WTC11 (cell line): ENCODE results near the gene DTX4. TPM values are rescaled to one million over a fixed set of nuclear protein-coding genes. Genes with fewer than 3 reads are reported as not detected.

Experiments used
- ATAC-seq: fragments of 200-7000 bp; cut with Tn5 transposase; 2 replicates; pipeline ENCODE4 v1.10.0; 2021; ENCODE audit warnings: mild to moderate bottlenecking, moderate library complexity
- CTCF ChIA-PET: fragments of 300-600 bp; sonication (Branson Sonifier 250); formaldehyde crosslinking; loops from one replicate; lab custom pipeline; 2021; ENCODE audit warnings: antibody characterized with exemption; lab: Charles Lee
- POLR2A ChIA-PET: fragments of 350-600 bp; sonication (Branson Sonifier 250); formaldehyde crosslinking; loops from one replicate; lab custom pipeline; 2021; ENCODE audit warnings: antibody characterized with exemption; lab: Charles Lee
- DNase-seq: peaks from one replicate; pipeline ENCODE4 v3.0.0; 2021; ENCODE audit warnings: low spot score
- H3K27ac Mint-ChIP-seq: 2 replicates; pipeline ENCODE4 v1.8.0; 2021; ENCODE audit warnings: mixed read lengths
- H3K27me3 Mint-ChIP-seq: 2 replicates; pipeline ENCODE4 v1.8.0; 2021; ENCODE audit warnings: low read depth, mild to moderate bottlenecking, moderate library complexity, mixed read lengths
- H3K36me3 Mint-ChIP-seq: 2 replicates; pipeline ENCODE4 v1.8.0; 2021; ENCODE audit warnings: mixed read lengths
- H3K4me1 Mint-ChIP-seq: 2 replicates; pipeline ENCODE4 v1.8.0; 2022; ENCODE audit warnings: mixed read lengths
- H3K4me3 Mint-ChIP-seq: 2 replicates; pipeline ENCODE4 v1.8.0; 2021; ENCODE audit warnings: mild to moderate bottlenecking, moderate library complexity, mixed read lengths
- H3K9me3 Mint-ChIP-seq: 2 replicates; pipeline ENCODE4 v1.8.0; 2021; ENCODE audit warnings: mixed read lengths
- ATF3 ChIP-seq: sonication (generic); formaldehyde crosslinking; conservative IDR thresholded peaks from 2 replicates; pipeline ENCODE4 v1.8.1; 2022; ENCODE audit warnings: mild to moderate bottlenecking, missing genetic modification reagents
- CTCF ChIP-seq: fragments of 200-600 bp; IDR thresholded peaks from 2 replicates; pipeline ENCODE4 v1.8.0; 2022; ENCODE audit warnings: antibody characterized with exemption
- E2F4 ChIP-seq: sonication (generic); formaldehyde crosslinking; IDR thresholded peaks from 2 replicates; pipeline ENCODE4 v1.8.1; 2022; ENCODE audit warnings: low read depth, mild to moderate bottlenecking, moderate library complexity, missing genetic modification reagents, borderline replicate concordance
- FOXJ3 ChIP-seq: sonication (generic); formaldehyde crosslinking; IDR thresholded peaks from 2 replicates; pipeline ENCODE4 v1.9.0; 2021; ENCODE audit warnings: missing genetic modification reagents, mild to moderate bottlenecking, borderline replicate concordance
- FOXP1 ChIP-seq: sonication (generic); formaldehyde crosslinking; IDR thresholded peaks from 2 replicates; pipeline ENCODE4 v1.8.0; 2022; ENCODE audit warnings: missing genetic modification reagents, mild to moderate bottlenecking, moderate library complexity, borderline replicate concordance
- GTF2I ChIP-seq: fragments of 250-450 bp; sonication (Bioruptor Pico); conservative IDR thresholded peaks from 2 replicates; pipeline ENCODE4 v1.4.0; 2021; ENCODE audit warnings: mild to moderate bottlenecking
- JAZF1 ChIP-seq: fragments of 250-450 bp; sonication (Bioruptor Pico); IDR thresholded peaks from 2 replicates; pipeline ENCODE4 v1.9.0; 2021; ENCODE audit warnings: moderate library complexity, mild to moderate bottlenecking, inconsistent platforms
- MAX ChIP-seq: sonication (generic); formaldehyde crosslinking; IDR thresholded peaks from 2 replicates; pipeline ENCODE4 v1.8.0; 2022; ENCODE audit warnings: mild to moderate bottlenecking, missing genetic modification reagents
- MLX ChIP-seq: sonication (generic); formaldehyde crosslinking; IDR thresholded peaks from 2 replicates; pipeline ENCODE4 v1.8.1; 2023; ENCODE audit warnings: mild to moderate bottlenecking, missing genetic modification reagents, moderate library complexity
- NR1H2 ChIP-seq: sonication (generic); formaldehyde crosslinking; IDR thresholded peaks from 2 replicates; pipeline ENCODE4 v1.9.0; 2021; ENCODE audit warnings: mild to moderate bottlenecking, moderate library complexity, missing genetic modification reagents
- NR2C2 ChIP-seq: sonication (generic); formaldehyde crosslinking; IDR thresholded peaks from 2 replicates; pipeline ENCODE4 v1.8.0; 2022; ENCODE audit warnings: mild to moderate bottlenecking, missing genetic modification reagents
- NR3C1 ChIP-seq: sonication (generic); formaldehyde crosslinking; conservative IDR thresholded peaks from 2 replicates; pipeline ENCODE4 v1.8.1; 2023; ENCODE audit warnings: low read depth, mild to moderate bottlenecking, missing genetic modification reagents
- PRRX2 ChIP-seq: fragments of 250-450 bp; sonication (Bioruptor Pico); IDR thresholded peaks from 2 replicates; pipeline ENCODE4 v1.8.0; 2021; ENCODE audit warnings: mild to moderate bottlenecking
- RELA ChIP-seq: sonication (generic); formaldehyde crosslinking; IDR thresholded peaks from 2 replicates; pipeline ENCODE4 v1.8.1; 2022; ENCODE audit warnings: missing genetic modification reagents, mild to moderate bottlenecking, borderline replicate concordance
- SMAD3 ChIP-seq: sonication (generic); formaldehyde crosslinking; IDR thresholded peaks from 2 replicates; pipeline ENCODE4 v1.8.0; 2022; ENCODE audit warnings: missing genetic modification reagents, mild to moderate bottlenecking, borderline replicate concordance
- SOX15 ChIP-seq: fragments of 250-450 bp; sonication (Bioruptor Pico); IDR thresholded peaks from 2 replicates; pipeline ENCODE4 v1.9.0; 2021; ENCODE audit warnings: mild to moderate bottlenecking
- TCF7 ChIP-seq: sonication (generic); formaldehyde crosslinking; IDR thresholded peaks from 2 replicates; pipeline ENCODE4 v1.8.0; 2022; ENCODE audit warnings: mild to moderate bottlenecking, low read depth, missing genetic modification reagents, moderate library complexity
- TEAD1 ChIP-seq: sonication (generic); formaldehyde crosslinking; IDR thresholded peaks from 2 replicates; pipeline ENCODE4 v1.8.0; 2022; ENCODE audit warnings: mild to moderate bottlenecking, missing genetic modification reagents
- USF1 ChIP-seq: sonication (generic); formaldehyde crosslinking; IDR thresholded peaks from 2 replicates; pipeline ENCODE4 v1.8.0; 2022; ENCODE audit warnings: mild to moderate bottlenecking, missing genetic modification reagents
- ZNF281 ChIP-seq: sonication (generic); formaldehyde crosslinking; IDR thresholded peaks from 2 replicates; pipeline ENCODE4 v1.8.0; 2023; ENCODE audit warnings: mild to moderate bottlenecking, missing genetic modification reagents
- ZNF396 ChIP-seq: fragments of 250-450 bp; sonication (Bioruptor Pico); IDR thresholded peaks from 2 replicates; pipeline ENCODE4 v1.8.0; 2021; ENCODE audit warnings: mild to moderate bottlenecking, moderate library complexity, borderline replicate concordance
- ZNF416 ChIP-seq: fragments of 250-450 bp; sonication (Bioruptor Pico); IDR thresholded peaks from 2 replicates; pipeline ENCODE4 v1.9.0; 2021; ENCODE audit warnings: mild to moderate bottlenecking, inconsistent platforms
- ZNF425 ChIP-seq: fragments of 250-450 bp; sonication (Bioruptor Pico); conservative IDR thresholded peaks from 2 replicates; pipeline ENCODE4 v1.9.0; 2021; ENCODE audit warnings: mild to moderate bottlenecking
- total RNA-seq: library from RNA; stranded (reverse); gene quantifications from 3 replicates; pipeline ENCODE4 v1.2.3, GENCODE V29; 2021

Gene DTX4
- total RNA-seq, 1 experiment from 2014 or later = 15.5 TPM

- Mint-ChIP-seq H3K9me3 (peaks cover 15% of the 10 kb centered on the region), H3K27me3 (no peaks in the 10 kb centered on the region), H3K27ac (no peak overlapping the region), H3K36me3 (peaks cover 62% of the 10 kb centered on the region), H3K4me1 (no peaks in the 10 kb centered on the region), H3K4me3 (no peak overlapping the region)
- ChIA-PET CTCF (interaction anchor here (1.1 to 2.1 kb wide), 5 partner anchors 8 to 57 kb away, joined by 4 to 8 read pairs (median 6); partner anchors contain the start of gene DTX4), POLR2A (no interaction called here)
- ATAC-seq (no peak), DNase-seq (no peak)
- TF ChIP-seq NR3C1 (no peak), USF1 (no peak), SOX15 (CRISPR knock-in tag) (no peak), GTF2I (CRISPR knock-in tag) (no peak), TCF7 (CRISPR knock-in tag) (no peak), FOXJ3 (CRISPR knock-in tag) (no peak), NR2C2 (CRISPR knock-in tag) (no peak), CTCF (no peak), TEAD1 (CRISPR knock-in tag) (no peak), MAX (no peak), PRRX2 (CRISPR knock-in tag) (no peak), JAZF1 (CRISPR knock-in tag) (no peak), NR1H2 (CRISPR knock-in tag) (no peak), SMAD3 (CRISPR knock-in tag) (no peak), ATF3 (CRISPR knock-in tag) (no peak), MLX (no peak)
Measured at GRCh38 chr11:59198726-59199125, 26.8 kb downstream of the DTX4 start.

GRCh38 chr11:59199546-59200422, 27.9 kb downstream of the DTX4 start:
- H3K27me3 Mint-ChIP-seq = no peaks in the 10 kb centered on the region
- no peak overlapping the region for H3K27ac Mint-ChIP-seq
- peaks cover 15% of the 10 kb centered on the region for H3K9me3 Mint-ChIP-seq
- ATAC-seq = no peak
- H3K4me1 Mint-ChIP-seq = no peaks in the 10 kb centered on the region
- ChIA-PET CTCF (interaction anchor here (0.9 to 3.2 kb wide), 7 partner anchors 10 to 42 kb away, joined by 3 to 26 read pairs (median 6); partner anchors contain the start of gene DTX4), POLR2A (no interaction called here)
- no peak overlapping the region for H3K4me3 Mint-ChIP-seq
- H3K36me3 Mint-ChIP-seq = peaks cover 55% of the 10 kb centered on the region
- no peak for DNase-seq
- TF ChIP-seq FOXP1 (CRISPR knock-in tag) = no peak
- TF ChIP-seq ZNF425 = no peak
- no peak for TF ChIP-seq ZNF281 (CRISPR knock-in tag)
- no peak for TF ChIP-seq ZNF416 (CRISPR knock-in tag)
- TF ChIP-seq RELA = no peak
- no peak for TF ChIP-seq ZNF396 (CRISPR knock-in tag)
- TF ChIP-seq E2F4 (CRISPR knock-in tag) = no peak
- TF ChIP-seq NR1H2 (CRISPR knock-in tag) = no peak
- TF ChIP-seq SOX15 (CRISPR knock-in tag) = no peak
